ENCODE measurements around the gene SETD1B. TPM values are rescaled to one million over a fixed set of nuclear protein-coding genes. Genes with fewer than 3 reads are reported as not detected.
A peak's percentile ranks its signal among the peaks of the same experiment; 100 is the strongest.

SETD1B gene
- total RNA-seq, 2 experiments from 2014 or later: 26.5 to 26.9 TPM

DNA sequence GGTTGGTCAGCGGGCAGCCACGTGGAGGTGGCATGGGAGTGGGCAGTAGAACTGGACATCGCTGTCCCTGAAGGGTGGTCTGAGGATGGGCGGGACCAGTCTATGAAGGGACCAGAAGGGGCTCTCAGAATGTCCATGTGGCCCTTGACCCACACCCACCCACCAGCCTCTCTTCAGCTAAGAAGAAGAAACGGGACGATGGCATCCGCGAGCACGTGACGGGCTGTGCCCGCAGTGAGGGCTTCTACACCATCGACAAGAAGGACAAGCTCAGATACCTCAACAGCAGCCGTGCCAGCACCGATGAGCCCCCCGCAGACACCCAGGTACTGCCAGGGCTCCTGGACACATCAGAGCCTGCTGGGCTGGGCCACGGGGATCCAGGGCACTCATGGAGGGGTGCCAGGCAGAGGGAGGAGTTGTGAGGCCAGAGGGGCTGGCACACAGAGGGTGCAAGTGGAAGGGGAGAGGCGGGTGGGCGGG, 21.3 kb downstream of the SETD1B start:
- DNase-seq: no peak
- H3K4me3 Mint-ChIP-seq: no peak overlapping the region
- H3K9me3 Mint-ChIP-seq: no peaks in the 10 kb centered on the region
- ChIA-PET CTCF (no interaction called here), POLR2A (no interaction called here)
- no peaks in the 10 kb centered on the region for H3K4me1 Mint-ChIP-seq
- peaks cover 55% of the 10 kb centered on the region for H3K36me3 Mint-ChIP-seq (ENCODE audit: low read depth)
- H3K27me3 Mint-ChIP-seq: no peaks in the 10 kb centered on the region
- no peak overlapping the region for H3K27ac Mint-ChIP-seq

GRCh38 chr12:121826318-121827150, 22.7 kb downstream of the SETD1B start:
- Mint-ChIP-seq H3K27me3 (no peaks in the 10 kb centered on the region), H3K9me3 (no peaks in the 10 kb centered on the region), H3K27ac (peak overlapping the region; percentile 21), H3K4me3 (no peak overlapping the region), H3K4me1 (no peaks in the 10 kb centered on the region), H3K36me3 (ENCODE audit: low read depth) (peaks cover 55% of the 10 kb centered on the region)
- ChIA-PET CTCF (interaction anchor here (0.8 to 3.1 kb wide), 3 partner anchors 16 to 297 kb away, joined by 3 to 16 read pairs (median 3); partner anchors contain the start of gene RHOF), POLR2A (interaction anchor here (1.1 to 1.7 kb wide), 2 partner anchors 10 to 24 kb away, joined by 4 to 5 read pairs; no protein-coding TSS in a partner anchor)
- DNase-seq: no peak

DNA sequence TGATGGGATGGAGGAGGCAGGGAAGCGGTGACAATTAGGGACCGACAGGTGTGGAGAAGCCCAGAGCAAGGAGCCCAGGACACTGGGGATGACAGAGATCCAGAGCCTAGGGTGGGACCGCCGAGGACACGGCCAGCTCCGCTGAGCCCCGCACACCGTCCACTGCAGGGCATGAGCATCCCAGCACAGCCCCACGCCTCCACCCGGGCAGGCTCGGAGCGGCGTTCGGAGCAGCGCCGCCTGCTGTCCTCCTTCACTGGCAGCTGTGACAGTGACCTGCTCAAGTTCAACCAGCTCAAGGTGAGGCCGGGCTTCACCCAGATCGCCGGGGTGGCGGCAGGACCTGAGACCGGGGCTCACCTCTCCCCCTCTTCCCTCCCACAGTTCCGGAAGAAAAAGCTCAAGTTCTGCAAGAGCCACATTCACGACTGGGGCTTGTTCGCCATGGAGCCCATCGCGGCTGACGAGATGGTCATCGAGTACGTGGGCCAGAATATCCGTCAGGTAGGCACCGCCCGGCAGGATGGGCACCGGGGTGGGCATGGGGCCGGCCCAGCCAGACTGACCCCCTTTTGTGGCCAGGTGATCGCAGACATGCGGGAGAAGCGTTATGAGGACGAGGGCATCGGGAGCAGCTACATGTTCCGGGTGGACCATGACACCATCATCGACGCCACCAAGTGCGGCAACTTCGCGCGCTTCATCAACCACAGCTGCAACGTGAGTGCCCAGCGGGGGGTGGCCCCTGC, 23.7 kb downstream of the SETD1B start:
- Mint-ChIP-seq H3K4me3 (no peak overlapping the region), H3K9me3 (no peaks in the 10 kb centered on the region), H3K27me3 (no peaks in the 10 kb centered on the region), H3K27ac (no peak overlapping the region), H3K36me3 (ENCODE audit: low read depth) (peaks cover 60% of the 10 kb centered on the region), H3K4me1 (no peaks in the 10 kb centered on the region)
- ChIA-PET CTCF (interaction anchor here (1.6 to 3.1 kb wide), 2 partner anchors 15 to 33 kb away, joined by 6 to 16 read pairs; partner anchors contain the start of gene RHOF), POLR2A (interaction anchor here (0.6 to 1.7 kb wide), 3 partner anchors 9 to 30 kb away, joined by 3 to 5 read pairs (median 3); no protein-coding TSS in a partner anchor)
- DNase-seq: no peak

DNA sequence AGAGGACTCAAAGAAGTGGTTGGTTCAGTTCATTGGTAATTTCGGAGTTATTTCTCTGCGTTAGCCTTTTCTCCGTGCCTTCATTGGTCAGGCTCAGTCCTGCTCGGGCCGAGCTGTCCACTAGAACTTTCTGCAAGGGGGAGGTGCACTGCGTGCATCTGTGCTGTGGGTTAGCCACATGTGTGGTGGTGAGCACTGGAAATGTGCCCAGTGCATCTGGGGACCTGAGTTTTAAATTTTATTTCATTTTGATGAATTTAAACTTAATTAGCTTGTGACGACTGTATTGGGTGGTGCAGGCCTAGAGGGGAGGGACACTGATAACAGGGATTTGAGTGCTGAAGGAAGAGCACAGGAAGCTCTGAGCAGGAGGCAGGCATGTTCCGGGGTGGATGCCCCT, 24.5 kb downstream of the SETD1B start:
- no peak for DNase-seq
- H3K9me3 Mint-ChIP-seq: no peaks in the 10 kb centered on the region
- no peak overlapping the region for H3K4me3 Mint-ChIP-seq
- peaks cover 61% of the 10 kb centered on the region for H3K36me3 Mint-ChIP-seq (ENCODE audit: low read depth)
- no peak overlapping the region for H3K27ac Mint-ChIP-seq
- CTCF ChIA-PET: interaction anchor here (0.6 to 3.1 kb wide), 3 partner anchors 16 to 34 kb away, joined by 3 to 16 read pairs (median 6); partner anchors contain the start of gene RHOF
- POLR2A ChIA-PET: interaction anchor here (0.6 to 1.5 kb wide), 2 partner anchors 10 to 31 kb away, joined by 3 read pairs; no protein-coding TSS in a partner anchor
- H3K4me1 Mint-ChIP-seq: no peaks in the 10 kb centered on the region
- H3K27me3 Mint-ChIP-seq: no peaks in the 10 kb centered on the region

- Mint-ChIP-seq H3K27me3 (no peaks in the 10 kb centered on the region), H3K9me3 (no peaks in the 10 kb centered on the region), H3K36me3 (ENCODE audit: low read depth) (peaks cover 57% of the 10 kb centered on the region), H3K4me3 (no peak overlapping the region), H3K27ac (no peak overlapping the region), H3K4me1 (no peaks in the 10 kb centered on the region)
- no peak for DNase-seq
- ChIA-PET CTCF (interaction anchor here (0.6 to 3.1 kb wide), 2 partner anchors 27 to 34 kb away, joined by 3 to 16 read pairs; partner anchors contain the start of gene RHOF), POLR2A (interaction anchor here (1.5 kb wide), 1 partner anchor 10 kb away, joined by 3 read pairs; no protein-coding TSS in a partner anchor)
Measured at GRCh38 chr12:121828826-121829225, 25.0 kb downstream of the SETD1B start.

- H3K9me3 Mint-ChIP-seq: no peaks in the 10 kb centered on the region
- ChIA-PET CTCF (interaction anchor here (0.6 kb wide), 1 partner anchor 26 kb away, joined by 3 read pairs; no protein-coding TSS in a partner anchor), POLR2A (interaction anchor here (1.5 kb wide), 1 partner anchor 9 kb away, joined by 3 read pairs; no protein-coding TSS in a partner anchor)
- no peak overlapping the region for H3K27ac Mint-ChIP-seq
- H3K4me3 Mint-ChIP-seq: no peak overlapping the region
- DNase-seq: no peak
- H3K4me1 Mint-ChIP-seq: no peaks in the 10 kb centered on the region
- H3K36me3 Mint-ChIP-seq (ENCODE audit: low read depth): peaks cover 53% of the 10 kb centered on the region
- no peaks in the 10 kb centered on the region for H3K27me3 Mint-ChIP-seq
Measured at GRCh38 chr12:121829250-121829918, 25.6 kb downstream of the SETD1B start.

DNA sequence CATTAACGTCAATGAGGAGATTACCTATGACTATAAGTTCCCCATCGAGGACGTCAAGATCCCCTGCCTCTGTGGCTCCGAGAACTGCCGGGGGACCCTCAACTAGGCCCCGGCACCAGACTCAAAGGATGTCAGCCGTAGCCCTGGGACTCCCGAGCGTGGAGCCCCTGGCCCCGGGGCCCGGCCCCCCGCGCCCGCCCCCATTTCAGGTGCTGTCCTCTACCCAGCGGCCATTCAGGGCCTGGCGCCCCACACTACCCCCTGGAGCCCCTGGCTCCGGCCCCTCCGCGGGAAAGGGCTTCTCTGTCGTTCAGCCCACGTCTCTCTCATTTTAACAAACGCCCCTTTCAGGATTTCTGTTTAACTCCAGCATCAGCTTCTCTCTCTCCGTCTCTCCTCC, 26.3 kb downstream of the SETD1B start:
- H3K27ac Mint-ChIP-seq: no peak overlapping the region
- ChIA-PET CTCF (no interaction called here), POLR2A (no interaction called here)
- DNase-seq: no peak
- H3K4me1 Mint-ChIP-seq: no peaks in the 10 kb centered on the region
- no peak overlapping the region for H3K4me3 Mint-ChIP-seq
- no peaks in the 10 kb centered on the region for H3K27me3 Mint-ChIP-seq
- H3K36me3 Mint-ChIP-seq (ENCODE audit: low read depth): peaks cover 50% of the 10 kb centered on the region
- no peaks in the 10 kb centered on the region for H3K9me3 Mint-ChIP-seq

- no peaks in the 10 kb centered on the region for H3K27me3 Mint-ChIP-seq
- no peak overlapping the region for H3K4me3 Mint-ChIP-seq
- ChIA-PET CTCF (no interaction called here), POLR2A (no interaction called here)
- no peak for DNase-seq
- H3K27ac Mint-ChIP-seq: no peak overlapping the region
- H3K4me1 Mint-ChIP-seq: no peaks in the 10 kb centered on the region
- peaks cover 48% of the 10 kb centered on the region for H3K36me3 Mint-ChIP-seq (ENCODE audit: low read depth)
- H3K9me3 Mint-ChIP-seq: no peaks in the 10 kb centered on the region
Measured at GRCh38 chr12:121830588-121831265, 26.9 kb downstream of the SETD1B start.

GRCh38 chr12:121831571-121832245, 27.9 kb downstream of the SETD1B start:
- Mint-ChIP-seq H3K27ac (no peak overlapping the region), H3K4me1 (no peaks in the 10 kb centered on the region), H3K27me3 (no peaks in the 10 kb centered on the region), H3K4me3 (no peak overlapping the region), H3K9me3 (no peaks in the 10 kb centered on the region), H3K36me3 (ENCODE audit: low read depth) (peaks cover 41% of the 10 kb centered on the region)
- DNase-seq: no peak
- ChIA-PET CTCF (interaction anchor here (0.7 kb wide), 1 partner anchor 64 kb away, joined by 3 read pairs; no protein-coding TSS in a partner anchor), POLR2A (no interaction called here)

DNA sequence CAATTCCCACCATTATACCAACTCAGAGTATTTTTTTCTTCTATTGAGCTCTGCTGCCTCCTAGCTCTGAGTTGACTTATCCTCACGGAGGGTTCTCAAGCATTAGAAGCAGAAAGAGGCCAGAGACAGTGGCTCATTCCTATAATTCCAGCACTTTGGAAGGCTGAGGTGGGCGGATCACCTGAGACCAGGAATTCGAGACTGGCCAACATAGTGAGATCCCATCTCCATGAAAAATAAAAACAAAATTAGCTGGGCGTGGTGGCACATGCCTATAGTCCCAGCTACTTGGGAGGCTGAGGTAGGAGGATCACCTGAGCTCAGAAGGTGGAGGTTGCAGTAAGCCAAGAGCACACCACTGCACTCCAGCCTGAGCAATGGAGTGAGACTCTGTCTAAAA, 33.9 kb downstream of the SETD1B start:
- H3K27ac Mint-ChIP-seq: no peak overlapping the region
- POLR2A ChIA-PET: interaction anchor here (1.6 kb wide), 2 partner anchors 9 to 43 kb away, joined by 3 to 4 read pairs; no protein-coding TSS in a partner anchor
- H3K27me3 Mint-ChIP-seq: no peaks in the 10 kb centered on the region
- no peak for DNase-seq
- CTCF ChIA-PET: interaction anchor here (1.1 to 3.2 kb wide), 5 partner anchors 26 to 46 kb away, joined by 3 to 12 read pairs (median 3); no protein-coding TSS in a partner anchor
- no peak overlapping the region for H3K4me3 Mint-ChIP-seq
- H3K9me3 Mint-ChIP-seq: no peaks in the 10 kb centered on the region
- H3K4me1 Mint-ChIP-seq: peaks cover 21% of the 10 kb centered on the region
- peaks cover under 1% of the 10 kb centered on the region for H3K36me3 Mint-ChIP-seq (ENCODE audit: low read depth)

GRCh38 chr12:121838126-121838525, 34.3 kb downstream of the SETD1B start:
- Mint-ChIP-seq H3K27ac (no peak overlapping the region), H3K36me3 (ENCODE audit: low read depth) (no peaks in the 10 kb centered on the region), H3K4me1 (peaks cover 21% of the 10 kb centered on the region), H3K4me3 (no peak overlapping the region), H3K9me3 (no peaks in the 10 kb centered on the region), H3K27me3 (no peaks in the 10 kb centered on the region)
- no peak for DNase-seq
- POLR2A ChIA-PET: interaction anchor here (1.6 to 1.9 kb wide), 3 partner anchors 9 to 43 kb away, joined by 3 to 4 read pairs (median 4); no protein-coding TSS in a partner anchor
- CTCF ChIA-PET: interaction anchor here (1.5 to 3.2 kb wide), 4 partner anchors 26 to 45 kb away, joined by 3 to 12 read pairs (median 7); no protein-coding TSS in a partner anchor
